Measurements from ENCODE around the gene ACOT7. TPM values are rescaled to one million over a fixed set of nuclear protein-coding genes. Genes with fewer than 3 reads are reported as not detected.

ACOT7 gene
- total RNA-seq, 1 experiment from 2014 or later: 151 TPM

GRCh38 chr1:6267686-6268322 lies 125.8 kb downstream of the ACOT7 start (continued):
- no peak for TF ChIP-seq CTCF (IDR thresholded peaks at IDR 0.05)
- no peak for TF ChIP-seq MLX (CRISPR knock-in tag; IDR thresholded peaks at IDR 0.05)
- no peak for TF ChIP-seq GRHL2 (CRISPR knock-in tag; IDR thresholded peaks at IDR 0.05; ENCODE audit: insufficient replicate concordance, severe bottlenecking)
- no peak for TF ChIP-seq ATF6 (CRISPR knock-in tag; IDR thresholded peaks at IDR 0.05)
- TF ChIP-seq SOX15 (CRISPR knock-in tag; IDR thresholded peaks at IDR 0.05): no peak

GRCh38 chr1:6266641-6267040 lies 126.9 kb downstream of the ACOT7 start:
- ChIA-PET CTCF (interaction anchor here (0.8 to 14.8 kb wide), 7 partner anchors 14 to 157 kb away, joined by 3 to 164 read pairs (median 5); no protein-coding TSS in a partner anchor), POLR2A (no interaction called here)
- DNase-seq (ENCODE audit: low spot score) (no peak), ATAC-seq (no peak)
- Mint-ChIP-seq H3K9me3 (no peaks in the 10 kb centered on the region), H3K4me3 (no peak overlapping the region), H3K27ac (no peak overlapping the region), H3K36me3 (no peaks in the 10 kb centered on the region), H3K27me3 (ENCODE audit: low read depth) (peaks cover 7% of the 10 kb centered on the region), H3K4me1 (peaks cover 6% of the 10 kb centered on the region)
- no peak for TF ChIP-seq FOXK1 (CRISPR knock-in tag; IDR thresholded peaks at IDR 0.05)
- no peak for TF ChIP-seq ZNF121 (CRISPR knock-in tag; IDR thresholded peaks at IDR 0.05)
- TF ChIP-seq PREB (CRISPR knock-in tag; IDR thresholded peaks at IDR 0.05; ENCODE audit: borderline replicate concordance): no peak
- TF ChIP-seq MAX (CRISPR knock-in tag; IDR thresholded peaks at IDR 0.05): no peak
- TF ChIP-seq HMGXB4 (CRISPR knock-in tag; IDR thresholded peaks at IDR 0.05): no peak
- no peak for TF ChIP-seq MYBL2 (CRISPR knock-in tag; IDR thresholded peaks at IDR 0.05)
- no peak for TF ChIP-seq ZNF317 (CRISPR knock-in tag; IDR thresholded peaks at IDR 0.05; ENCODE audit: borderline replicate concordance, low read depth)
- no peak for TF ChIP-seq JUN (CRISPR knock-in tag; IDR thresholded peaks at IDR 0.05)
- no peak for TF ChIP-seq ARID4B (CRISPR knock-in tag; IDR thresholded peaks at IDR 0.05; ENCODE audit: borderline replicate concordance)
- no peak for TF ChIP-seq E2F5 (CRISPR knock-in tag; IDR thresholded peaks at IDR 0.05)
- no peak for TF ChIP-seq TCF7 (CRISPR knock-in tag; IDR thresholded peaks at IDR 0.05; ENCODE audit: low read depth)
- TF ChIP-seq NR1H2 (CRISPR knock-in tag; IDR thresholded peaks at IDR 0.05): no peak
- no peak for TF ChIP-seq IRF2 (CRISPR knock-in tag; IDR thresholded peaks at IDR 0.05; ENCODE audit: borderline replicate concordance, low read depth)
- no peak for TF ChIP-seq CBFB (CRISPR knock-in tag; IDR thresholded peaks at IDR 0.05; ENCODE audit: low read depth)
- TF ChIP-seq EMX1 (CRISPR knock-in tag; IDR thresholded peaks at IDR 0.05): no peak
